Esophagus (tissue), 2 donors: ENCODE data around the gene MORC2. TPM values are rescaled to one million over a fixed set of nuclear protein-coding genes. Genes with fewer than 3 reads are reported as not detected.

Experiments
- H3K27ac ChIP-seq, 2 donors: one replicate each; pipeline ENCODE4 v1.5.1; 2013; ENCODE audit warnings: low read depth in 2 of 2, mild to moderate bottlenecking in 2 of 2, inconsistent platforms in 1 of 2, low read length in 1 of 2, moderate library complexity in 1 of 2
- H3K27me3 ChIP-seq, 2 donors: one replicate each; pipeline ENCODE4 v1.6.1; 2013; ENCODE audit warnings: low read length in 2 of 2, control low read depth in 1 of 2, mild to moderate bottlenecking in 1 of 2; ENCODE audit not compliant: insufficient read depth in 2 of 2, control insufficient read depth in 1 of 2
- H3K36me3 ChIP-seq, 2 donors: one replicate each; pipeline ENCODE4 v1.6.1; 2013; ENCODE audit warnings: low read length in 1 of 2; ENCODE audit not compliant: control insufficient read depth in 2 of 2, insufficient read depth in 2 of 2
- H3K4me1 ChIP-seq, 2 donors: one replicate each; pipeline ENCODE4 v1.6.1; 2013; ENCODE audit warnings: low read length in 1 of 2; ENCODE audit not compliant: control insufficient read depth in 2 of 2, insufficient read depth in 2 of 2
- H3K4me3 ChIP-seq, 2 donors: one replicate each; pipeline ENCODE4 v1.5.1; 2013; ENCODE audit warnings: low read length in 2 of 2, mild to moderate bottlenecking in 2 of 2, low read depth in 1 of 2, moderate library complexity in 1 of 2
- H3K9me3 ChIP-seq, 2 donors: one replicate each; pipeline ENCODE4 v1.6.1; 2013; ENCODE audit warnings: mild to moderate bottlenecking in 2 of 2, low read depth in 1 of 2, low read length in 1 of 2, moderate library complexity in 1 of 2; ENCODE audit not compliant: control insufficient read depth in 2 of 2, insufficient read depth in 1 of 2
- WGBS, 2 donors: extraction: QIAGEN DNeasy Blood & Tissue Kit; methylation state at CpG; one replicate each; pipeline ENCODE4 v1.1.7; 2013; 5-methylcytosine and 5-hydroxymethylcytosine counted together
- polyA plus RNA-seq, 2 donors: library from polyadenylated mRNA; stranded (reverse); fragments of 200-250 nt; gene quantifications; one replicate each; pipeline ENCODE4 v1.2.3, GENCODE V29; 2013
- donor health status: healthy with polysubstance abuse.
- donor health status: Bipolar disorder and iron deficiency.

Gene MORC2
- polyA plus RNA-seq, 2 donors = 8.4 to 19.3 TPM

DNA sequence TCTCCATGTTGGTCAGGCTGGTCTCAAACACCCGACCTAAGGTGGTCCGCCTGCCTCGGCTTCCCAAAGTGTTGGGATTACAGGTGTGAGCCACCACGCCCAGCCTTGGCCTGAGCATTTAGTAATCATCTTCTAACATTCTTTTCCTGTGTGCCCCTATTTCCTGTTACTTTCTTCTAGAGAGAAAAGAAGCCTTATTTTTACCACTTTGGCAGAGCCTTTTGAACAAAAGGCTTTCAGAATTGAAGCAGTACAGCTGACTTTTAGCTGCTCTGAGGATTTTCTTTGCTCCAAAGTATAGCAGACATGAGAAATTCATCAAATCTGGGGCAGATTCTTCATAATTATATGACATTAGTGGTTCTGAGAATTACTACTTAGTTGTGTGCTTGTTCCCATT, 13.4 kb downstream of the MORC2 start:
- Histone ChIP-seq H3K9me3 (no peaks in the 10 kb centered on the region), H3K4me3 (no peak overlapping the region), H3K36me3 (peaks cover 2 to 3% of the 10 kb centered on the region in 2 donors), H3K27ac (no peak overlapping the region), H3K4me1 (peaks cover 0 to 2% of the 10 kb centered on the region in 2 donors), H3K27me3 (no peaks in the 10 kb centered on the region)
- WGBS, 2 donors = 89 to 93% methylated on average over 4 of the region's 4 CpGs

DNA sequence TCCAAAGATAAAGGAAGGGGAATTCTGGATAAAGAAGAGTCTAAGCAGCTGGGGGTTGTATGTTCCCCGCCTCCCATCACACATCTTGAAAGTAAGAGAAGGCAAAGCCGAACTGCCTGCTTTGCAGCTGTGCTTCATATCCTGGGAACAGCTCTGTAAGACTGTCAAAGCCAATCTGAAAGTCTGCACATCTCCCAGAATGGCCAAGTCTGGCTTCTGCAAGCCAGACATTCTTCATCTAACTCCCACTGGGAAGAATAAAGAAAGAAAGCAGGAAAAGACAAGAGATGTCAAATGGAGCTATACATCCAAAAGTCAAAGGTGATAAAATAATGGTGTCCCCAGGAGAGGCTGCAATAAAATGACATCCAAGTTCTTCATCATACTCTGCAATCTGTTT, 15.4 kb downstream of the MORC2 start:
- no peak overlapping the region for H3K27ac ChIP-seq
- H3K4me3 ChIP-seq = no peak overlapping the region
- WGBS, 2 donors = 89 to 93% methylated on average over 2 of the region's 2 CpGs
- no peaks in the 10 kb centered on the region for H3K27me3 ChIP-seq
- peaks cover 3 to 11% of the 10 kb centered on the region in 2 donors for H3K36me3 ChIP-seq
- no peaks in the 10 kb centered on the region for H3K9me3 ChIP-seq
- H3K4me1 ChIP-seq = peaks cover 0 to 2% of the 10 kb centered on the region in 2 donors

DNA sequence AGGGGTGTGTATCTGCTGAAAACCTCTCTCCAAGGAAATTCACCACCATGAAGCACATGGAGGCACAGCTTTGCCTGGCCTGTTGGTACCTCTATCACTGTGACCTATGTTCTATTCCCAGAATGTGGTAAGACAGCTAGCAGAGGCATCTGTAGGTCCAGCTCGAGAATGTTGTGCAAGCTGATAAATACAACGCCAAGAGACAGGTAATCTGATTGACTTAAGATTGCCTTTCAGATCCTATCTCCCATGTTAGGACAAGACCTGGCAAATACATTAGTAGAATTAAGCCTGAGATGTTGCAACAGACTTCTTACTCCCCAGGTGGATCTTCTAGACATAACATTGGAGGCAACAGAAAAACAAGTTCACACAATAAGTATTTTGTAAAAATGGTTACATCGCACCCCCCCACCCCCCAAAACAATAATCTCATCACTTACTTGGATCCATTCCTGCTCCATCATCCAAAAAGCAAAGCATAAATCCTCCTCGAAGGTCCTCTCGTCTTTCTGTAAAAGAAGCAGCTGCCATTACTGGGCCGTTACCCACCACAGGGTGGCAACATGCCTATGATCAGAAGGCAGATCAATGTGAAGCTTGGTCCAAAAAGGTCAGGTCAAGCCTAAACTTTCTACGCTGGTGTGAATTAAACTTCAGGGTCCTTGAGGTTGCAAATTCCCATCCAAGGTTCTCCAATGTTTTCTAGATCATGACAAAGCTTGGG, 18.5 kb downstream of the MORC2 start:
- no peaks in the 10 kb centered on the region for H3K9me3 ChIP-seq
- H3K27me3 ChIP-seq = no peaks in the 10 kb centered on the region
- peak overlapping the region in 1 of 2 donors; percentile 26 for H3K27ac ChIP-seq
- H3K36me3 ChIP-seq = peaks cover 7 to 14% of the 10 kb centered on the region in 2 donors
- peaks cover 0 to 11% of the 10 kb centered on the region in 2 donors for H3K4me1 ChIP-seq
- WGBS, 2 donors = 56 to 59% methylated on average over 7 of the region's 7 CpGs
- H3K4me3 ChIP-seq = no peak overlapping the region

DNA sequence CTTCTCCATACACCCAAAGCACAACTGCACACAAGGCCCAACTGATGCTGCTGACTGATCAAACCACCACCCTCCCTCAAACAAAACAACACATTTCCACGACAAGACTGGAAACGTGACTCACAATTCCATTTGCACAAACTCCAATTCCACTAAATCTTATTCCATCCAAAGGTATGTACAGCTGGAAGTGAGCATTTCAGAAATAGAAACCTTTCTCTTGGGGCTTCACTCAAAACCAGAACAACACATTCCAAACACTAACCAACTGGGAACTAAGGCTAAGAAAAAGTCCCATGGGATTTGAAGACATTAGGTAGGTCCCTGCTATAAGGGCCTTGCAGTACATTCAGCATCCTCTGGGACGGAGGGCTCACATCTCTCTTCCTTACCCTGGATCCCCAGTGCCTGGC, 19.6 kb downstream of the MORC2 start:
- H3K27ac ChIP-seq = no peak overlapping the region
- peaks cover 0 to 11% of the 10 kb centered on the region in 2 donors for H3K4me1 ChIP-seq
- H3K36me3 ChIP-seq = peaks cover 7 to 23% of the 10 kb centered on the region in 2 donors
- H3K4me3 ChIP-seq = no peak overlapping the region
- H3K27me3 ChIP-seq = no peaks in the 10 kb centered on the region
- H3K9me3 ChIP-seq = no peaks in the 10 kb centered on the region
- WGBS, 2 donors = 51 to 63% methylated on average over 3 of the region's 3 CpGs

DNA sequence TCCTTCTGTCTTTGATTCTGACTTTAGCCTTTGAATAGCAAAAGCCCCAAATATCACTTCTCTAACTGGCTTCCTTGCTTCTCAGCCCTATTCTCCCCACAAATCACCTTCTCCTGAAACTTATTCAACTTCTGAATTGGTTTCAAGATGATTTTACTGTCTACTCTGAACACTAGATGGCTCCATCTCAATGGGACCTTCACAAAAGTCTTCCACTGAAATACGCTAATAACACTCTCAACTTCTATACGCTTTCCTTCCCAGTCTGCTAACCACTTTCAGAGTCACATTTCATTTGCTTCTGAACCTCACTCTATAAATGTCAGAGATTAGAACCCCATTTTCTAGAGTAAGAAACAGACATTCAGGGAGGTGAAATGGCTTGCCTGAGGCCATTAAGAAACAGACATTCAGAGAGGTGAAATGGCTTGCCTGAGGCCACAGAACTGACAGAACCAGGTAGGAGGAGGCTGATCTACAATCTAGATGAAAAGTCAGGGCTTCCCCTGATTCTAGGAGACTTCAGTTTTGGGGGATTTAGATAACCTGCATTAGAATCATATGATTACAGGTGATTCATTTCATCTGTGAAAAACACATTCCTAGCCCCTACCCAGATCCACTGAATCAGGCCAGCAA, 20.6 kb downstream of the MORC2 start:
- peaks cover 7 to 23% of the 10 kb centered on the region in 2 donors for H3K36me3 ChIP-seq
- H3K27ac ChIP-seq = peak overlapping the region; percentile 68 to 88
- no peaks in the 10 kb centered on the region for H3K27me3 ChIP-seq
- H3K4me3 ChIP-seq = no peak overlapping the region
- WGBS, 2 donors = 10 to 14% methylated on average over 2 of the region's 2 CpGs
- H3K9me3 ChIP-seq = no peaks in the 10 kb centered on the region
- peaks cover 0 to 11% of the 10 kb centered on the region in 2 donors for H3K4me1 ChIP-seq

DNA sequence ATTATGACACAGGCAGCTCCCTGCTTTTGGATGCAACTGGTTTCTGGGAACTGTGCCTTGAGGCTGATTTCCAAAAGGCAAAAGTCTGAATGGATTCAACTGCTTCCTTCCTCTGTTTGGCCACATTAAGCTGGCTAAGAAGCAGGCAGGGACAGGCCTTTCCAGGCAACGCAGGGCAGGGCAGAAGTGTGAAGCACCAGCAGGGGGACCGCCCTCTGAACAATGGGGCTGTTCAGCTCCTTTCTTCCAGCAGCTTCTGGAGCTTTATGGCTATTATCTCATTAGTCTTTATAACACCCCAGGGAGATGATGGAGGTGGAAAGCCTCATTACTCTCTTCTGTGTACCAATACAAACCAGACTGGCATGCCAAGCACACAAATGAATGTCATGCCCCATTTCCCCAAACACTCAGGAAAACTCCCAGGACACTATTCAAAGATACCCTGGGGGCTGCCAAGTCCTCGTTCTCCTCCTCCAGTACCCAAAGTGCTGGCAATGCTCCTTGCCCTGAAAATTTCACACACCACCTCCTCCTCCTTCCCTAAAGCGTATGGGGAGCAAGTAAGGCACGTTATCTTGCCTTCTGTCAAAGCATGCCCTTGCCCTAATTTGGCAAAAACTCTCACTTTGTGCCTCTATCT, 21.3 kb downstream of the MORC2 start:
- WGBS, 2 donors = 22 to 37% methylated on average over 5 of the region's 5 CpGs
- Histone ChIP-seq H3K36me3 (peaks cover 8 to 24% of the 10 kb centered on the region in 2 donors), H3K4me3 (no peak overlapping the region), H3K27me3 (no peaks in the 10 kb centered on the region), H3K9me3 (no peaks in the 10 kb centered on the region), H3K4me1 (peaks cover 0 to 11% of the 10 kb centered on the region in 2 donors), H3K27ac (peak overlapping the region; percentile 68 to 88)

DNA sequence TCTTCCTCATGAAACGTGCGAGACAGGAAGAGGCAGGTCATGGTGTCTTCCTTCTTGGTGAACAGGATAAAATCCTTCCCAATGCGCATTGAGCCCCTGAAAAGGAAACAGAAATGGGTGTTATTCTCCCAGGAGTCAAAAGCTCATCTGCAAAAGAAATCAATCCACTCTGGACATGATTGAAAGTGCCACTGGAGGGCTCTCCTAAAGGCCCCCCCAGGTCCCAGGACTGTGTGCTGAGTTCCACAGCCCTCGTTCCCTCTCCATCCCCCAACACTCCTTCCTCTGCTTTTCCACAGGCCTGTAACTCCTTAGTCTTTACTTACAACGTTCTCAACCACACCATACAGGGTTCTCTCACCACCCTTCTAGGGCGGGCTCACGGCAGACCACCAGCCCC, 22.2 kb downstream of the MORC2 start:
- Histone ChIP-seq H3K36me3 (peaks cover 17 to 33% of the 10 kb centered on the region in 2 donors), H3K4me1 (peaks cover 0 to 11% of the 10 kb centered on the region in 2 donors), H3K4me3 (no peak overlapping the region), H3K27me3 (no peaks in the 10 kb centered on the region), H3K27ac (peak overlapping the region; percentile 24 to 88), H3K9me3 (no peaks in the 10 kb centered on the region)
- WGBS, 2 donors = 65 to 74% methylated on average over 7 of the region's 7 CpGs

DNA sequence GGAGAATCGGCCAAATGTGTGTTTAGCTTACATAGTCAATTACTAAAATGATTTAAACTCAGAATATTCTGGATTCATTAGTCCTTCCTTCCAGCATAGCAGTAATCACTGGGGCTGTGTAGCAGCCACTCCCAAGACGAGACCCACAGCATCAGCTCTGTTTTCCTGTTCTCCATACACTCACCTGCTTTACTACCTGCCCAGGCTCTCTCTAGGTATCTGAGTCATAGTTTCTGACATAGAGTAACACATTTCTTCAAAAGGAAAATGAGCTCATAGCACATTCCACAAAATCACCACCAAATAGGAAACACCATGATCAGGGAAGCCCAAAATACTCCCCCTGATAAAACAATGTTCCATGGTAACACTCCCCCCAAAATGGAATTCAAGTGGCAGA, 22.9 kb downstream of the MORC2 start:
- H3K36me3 ChIP-seq = peaks cover 17 to 38% of the 10 kb centered on the region in 2 donors
- H3K27me3 ChIP-seq = no peaks in the 10 kb centered on the region
- H3K9me3 ChIP-seq = no peaks in the 10 kb centered on the region
- no peak overlapping the region for H3K27ac ChIP-seq
- H3K4me3 ChIP-seq = no peak overlapping the region
- 69 to 76% methylated on average over 2 of the region's 2 CpGs for WGBS, 2 donors
- H3K4me1 ChIP-seq = peaks cover 0 to 11% of the 10 kb centered on the region in 2 donors

DNA sequence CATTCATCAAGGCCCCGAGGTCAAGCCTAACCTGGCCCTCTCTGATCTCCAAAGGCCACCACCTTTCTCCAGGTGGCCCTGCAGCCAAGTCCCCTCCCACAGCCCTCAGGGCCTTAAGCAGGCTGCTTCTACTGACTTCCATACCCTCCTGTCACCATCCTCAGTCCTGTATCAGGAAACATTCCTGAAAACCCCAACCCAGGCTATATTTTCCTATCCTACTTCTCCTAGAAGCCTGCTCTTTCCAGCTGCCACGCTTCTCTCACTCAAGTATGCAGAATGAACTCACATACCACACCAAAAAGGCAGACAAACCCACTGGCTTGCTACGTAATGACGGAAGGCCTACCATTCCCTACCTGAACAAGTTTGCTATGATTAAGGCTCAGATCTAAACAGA, 23.6 kb downstream of the MORC2 start:
- Histone ChIP-seq H3K9me3 (no peaks in the 10 kb centered on the region), H3K27ac (no peak overlapping the region), H3K4me3 (no peak overlapping the region), H3K4me1 (peaks cover 0 to 12% of the 10 kb centered on the region in 2 donors), H3K36me3 (peaks cover 17 to 41% of the 10 kb centered on the region in 2 donors), H3K27me3 (no peaks in the 10 kb centered on the region)
- whole genome bisulfite sequencing, 2 donors = 93 to 95% methylated on average over 4 of the region's 4 CpGs
